Calu3 (cell line): ENCODE results near the gene GH2. TPM values are rescaled to one million over a fixed set of nuclear protein-coding genes. Genes with fewer than 3 reads are reported as not detected.

Source experiments
- BruUV-seq: library from RNA; stranded (reverse); fragments of 400-500 nt; replicated peaks from 2 replicates; lab custom pipeline; 2021; lab: Mats Ljungman, UMichigan
- CTCF ChIA-PET: fragments of 300-600 bp; sonication (Branson Sonifier 250); formaldehyde crosslinking; loops from one replicate; lab custom pipeline; 2022; ENCODE audit warnings: antibody characterized with exemption; lab: Charles Lee
- DNase-seq: peaks from one replicate; pipeline ENCODE4 v3.0.0; 2022
- H3K27ac Mint-ChIP-seq: one replicate; pipeline ENCODE4 v1.8.0; 2022; ENCODE audit warnings: mixed read lengths; ENCODE audit not compliant: unreplicated experiment
- H3K27me3 Mint-ChIP-seq: one replicate; pipeline ENCODE4 v1.8.0; 2022; ENCODE audit warnings: mixed read lengths; ENCODE audit not compliant: unreplicated experiment
- H3K36me3 Mint-ChIP-seq: one replicate; pipeline ENCODE4 v1.8.0; 2022; ENCODE audit warnings: mild to moderate bottlenecking, moderate library complexity, mixed read lengths; ENCODE audit not compliant: insufficient read depth, unreplicated experiment
- H3K4me1 Mint-ChIP-seq: one replicate; pipeline ENCODE4 v1.8.0; 2022; ENCODE audit warnings: mild to moderate bottlenecking, low read depth, mixed read lengths; ENCODE audit not compliant: unreplicated experiment
- H3K4me3 Mint-ChIP-seq: one replicate; pipeline ENCODE4 v1.8.0; 2022; ENCODE audit warnings: mild to moderate bottlenecking, low read depth, moderate library complexity, mixed read lengths; ENCODE audit not compliant: unreplicated experiment
- H3K9me3 Mint-ChIP-seq: one replicate; pipeline ENCODE4 v1.8.0; 2022; ENCODE audit warnings: low read depth, mixed read lengths; ENCODE audit not compliant: unreplicated experiment
- CTCF ChIP-seq: fragments of 200-600 bp; IDR thresholded peaks from one replicate; pipeline ENCODE4 v1.8.0; 2022; ENCODE audit warnings: antibody characterized with exemption; ENCODE audit not compliant: unreplicated experiment
- intact Hi-C: fragments of 100-400 bp; cut with micrococcal nuclease; formaldehyde crosslinking; loops from one replicate; pipeline ENCODE4 v1.10.0; 2022; ENCODE audit not compliant: unreplicated experiment
- total RNA-seq: library from RNA; stranded (reverse); gene quantifications from 2 replicates; pipeline ENCODE4 v1.2.3, GENCODE V29; 2022

GH2 gene
- total RNA-seq, 1 experiment from 2014 or later = not detected

- Mint-ChIP-seq H3K27me3 (no peaks in the 10 kb centered on the region), H3K4me3 (peak within 1 kb of the TSS; percentile 84), H3K4me1 (peaks cover 11% of the 10 kb centered on the region), H3K9me3 (no peaks in the 10 kb centered on the region), H3K27ac (peak within 1 kb of the TSS; percentile 77), H3K36me3 (peaks cover 33% of the 10 kb centered on the region)
- no TSS peak for BruUV-seq
- TF ChIP-seq CTCF = no peak
- intact Hi-C loops = no loop called here
- CTCF ChIA-PET = no interaction called here
- DNase-seq = peak; percentile 94
These were observed 39.0 kb downstream of the GH2 start, which contains the start of gene SMARCD2 for GRCh38 chr17:63842540-63843386. TSS of gene SMARCD2 (minus strand) at chr17:63842685. CDS start at chr17:63842674, 11 bp downstream.

GRCh38 chr17:63842173-63842539 lies 39.6 kb downstream of the GH2 start:
- Mint-ChIP-seq H3K4me1 (peaks cover 11% of the 10 kb centered on the region), H3K27me3 (no peaks in the 10 kb centered on the region), H3K36me3 (peaks cover 33% of the 10 kb centered on the region), H3K27ac (peak overlapping the region; percentile 77), H3K4me3 (peak overlapping the region; percentile 84), H3K9me3 (no peaks in the 10 kb centered on the region)
- BruUV-seq = no TSS peak
- no peak for TF ChIP-seq CTCF
- intact Hi-C loops = no loop called here
- CTCF ChIA-PET = interaction anchor here (0.9 kb wide), 1 partner anchor 15 kb away, joined by 5 read pairs; no protein-coding TSS in a partner anchor
- no peak for DNase-seq

GRCh38 chr17:63841350-63842172 lies 40.2 kb downstream of the GH2 start:
- intact Hi-C loops = no loop called here
- Mint-ChIP-seq H3K4me1 (peaks cover 11% of the 10 kb centered on the region), H3K27me3 (no peaks in the 10 kb centered on the region), H3K36me3 (peaks cover 33% of the 10 kb centered on the region), H3K4me3 (peak overlapping the region; percentile 84), H3K27ac (peak overlapping the region; percentile 77), H3K9me3 (no peaks in the 10 kb centered on the region)
- no peak for DNase-seq
- CTCF ChIA-PET = interaction anchor here (0.9 kb wide), 1 partner anchor 15 kb away, joined by 5 read pairs; no protein-coding TSS in a partner anchor
- BruUV-seq = no TSS peak
- TF ChIP-seq CTCF = no peak

- Mint-ChIP-seq H3K4me3 (peak overlapping the region; percentile 84), H3K9me3 (no peaks in the 10 kb centered on the region), H3K27me3 (no peaks in the 10 kb centered on the region), H3K36me3 (peaks cover 33% of the 10 kb centered on the region), H3K27ac (peak overlapping the region; percentile 77), H3K4me1 (peaks cover 11% of the 10 kb centered on the region)
- intact Hi-C loops = no loop called here
- TSS peak; percentile 21 for BruUV-seq
- CTCF ChIA-PET = interaction anchor here (1.2 kb wide), 1 partner anchor 66 kb away, joined by 3 read pairs; no protein-coding TSS in a partner anchor
- no peak for DNase-seq
- TF ChIP-seq CTCF = no peak
These were observed 41.0 kb downstream of the GH2 start for GRCh38 chr17:63840591-63841349.
